ENCODE measurements around the gene CNTNAP5.

The CNTNAP5 gene

DNA sequence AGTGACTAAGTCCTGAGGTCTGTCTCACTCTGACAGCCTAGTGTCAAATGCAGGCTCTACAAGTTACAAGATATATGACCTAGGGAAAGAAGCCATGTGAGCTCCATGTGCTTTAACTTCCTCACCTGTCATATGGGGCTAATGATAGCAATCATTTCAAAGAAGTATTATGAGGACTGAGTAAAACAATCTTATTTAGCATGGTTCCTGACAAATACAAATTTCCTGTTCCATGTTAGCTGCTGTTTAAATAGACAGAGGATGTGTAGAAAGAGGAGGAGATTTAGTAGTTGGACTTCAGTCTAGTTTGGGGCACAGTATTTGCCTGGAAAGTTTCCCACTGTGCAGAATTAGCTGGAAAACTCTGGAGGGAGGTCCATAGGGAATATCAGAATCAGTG lies 545.8 kb downstream of the CNTNAP5 start:
- TF ChIP-seq CSDC2 (CRISPR knock-in tag; IDR thresholded peaks at IDR 0.05) (no peak), SNAI2 (CRISPR knock-in tag; IDR thresholded peaks at IDR 0.05) (no peak), TOX (CRISPR knock-in tag; IDR thresholded peaks at IDR 0.05; ENCODE audit: borderline replicate concordance) (no peak), ZC3H10 (CRISPR knock-in tag; IDR thresholded peaks at IDR 0.05) (no peak), GLIS3 (CRISPR knock-in tag; IDR thresholded peaks at IDR 0.05) (no peak), ZFP30 (CRISPR knock-in tag; IDR thresholded peaks at IDR 0.05) (no peak), ZNF565 (CRISPR knock-in tag; conservative IDR thresholded peaks at IDR 0.05; ENCODE audit: low read depth) (no peak), PATZ1 (CRISPR knock-in tag; IDR thresholded peaks at IDR 0.05; ENCODE audit: borderline replicate concordance) (no peak), ARNTL (CRISPR knock-in tag; IDR thresholded peaks at IDR 0.05; ENCODE audit: borderline replicate concordance, low read depth) (no peak), BACH2 (CRISPR knock-in tag; IDR thresholded peaks at IDR 0.05; ENCODE audit: borderline replicate concordance) (no peak), ESRRG (CRISPR knock-in tag; IDR thresholded peaks at IDR 0.05) (no peak), TCF4 (CRISPR knock-in tag; IDR thresholded peaks at IDR 0.05; ENCODE audit: borderline replicate concordance) (no peak), ZFP3 (CRISPR knock-in tag; IDR thresholded peaks at IDR 0.05) (no peak)
- TF ChIP-seq, protein P1, sequence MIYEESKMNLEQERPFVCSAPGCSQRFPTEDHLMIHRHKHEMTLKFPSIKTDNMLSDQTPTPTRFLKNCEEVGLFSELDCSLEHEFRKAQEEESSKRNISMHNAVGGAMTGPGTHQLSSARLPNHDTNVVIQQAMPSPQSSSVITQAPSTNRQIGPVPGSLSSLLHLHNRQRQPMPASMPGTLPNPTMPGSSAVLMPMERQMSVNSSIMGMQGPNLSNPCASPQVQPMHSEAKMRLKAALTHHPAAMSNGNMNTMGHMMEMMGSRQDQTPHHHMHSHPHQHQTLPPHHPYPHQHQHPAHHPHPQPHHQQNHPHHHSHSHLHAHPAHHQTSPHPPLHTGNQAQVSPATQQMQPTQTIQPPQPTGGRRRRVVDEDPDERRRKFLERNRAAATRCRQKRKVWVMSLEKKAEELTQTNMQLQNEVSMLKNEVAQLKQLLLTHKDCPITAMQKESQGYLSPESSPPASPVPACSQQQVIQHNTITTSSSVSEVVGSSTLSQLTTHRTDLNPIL (CRISPR knock-in tag; IDR thresholded peaks at IDR 0.05; ENCODE audit: low read depth) = no peak
- TF ChIP-seq, protein P2, sequence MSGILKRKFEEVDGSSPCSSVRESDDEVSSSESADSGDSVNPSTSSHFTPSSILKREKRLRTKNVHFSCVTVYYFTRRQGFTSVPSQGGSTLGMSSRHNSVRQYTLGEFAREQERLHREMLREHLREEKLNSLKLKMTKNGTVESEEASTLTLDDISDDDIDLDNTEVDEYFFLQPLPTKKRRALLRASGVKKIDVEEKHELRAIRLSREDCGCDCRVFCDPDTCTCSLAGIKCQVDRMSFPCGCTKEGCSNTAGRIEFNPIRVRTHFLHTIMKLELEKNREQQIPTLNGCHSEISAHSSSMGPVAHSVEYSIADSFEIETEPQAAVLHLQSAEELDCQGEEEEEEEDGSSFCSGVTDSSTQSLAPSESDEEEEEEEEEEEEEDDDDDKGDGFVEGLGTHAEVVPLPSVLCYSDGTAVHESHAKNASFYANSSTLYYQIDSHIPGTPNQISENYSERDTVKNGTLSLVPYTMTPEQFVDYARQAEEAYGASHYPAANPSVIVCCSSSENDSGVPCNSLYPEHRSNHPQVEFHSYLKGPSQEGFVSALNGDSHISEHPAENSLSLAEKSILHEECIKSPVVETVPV (CRISPR knock-in tag; IDR thresholded peaks at IDR 0.05) = no peak
- no peak for ATAC-seq

DNA sequence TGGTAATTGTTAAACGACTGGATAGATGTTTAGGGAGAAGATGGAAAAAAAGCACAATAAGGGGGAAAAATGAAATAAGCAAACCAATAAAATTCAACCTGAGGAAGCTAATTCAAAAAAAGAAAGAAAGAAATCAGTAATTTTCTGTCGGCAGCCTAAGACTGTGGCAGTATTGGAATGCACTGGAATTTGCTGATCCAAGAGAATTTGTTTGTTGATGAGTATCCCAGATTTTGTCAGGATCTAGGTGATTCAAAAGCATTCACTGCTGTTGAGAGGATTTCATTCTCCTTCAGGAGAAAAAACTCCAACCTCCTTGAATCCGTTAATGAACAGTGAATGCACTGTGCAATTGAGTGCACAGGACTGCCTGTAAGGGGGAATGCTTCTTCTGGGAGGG lies 546.7 kb downstream of the CNTNAP5 start:
- no peak for TF ChIP-seq ZNF70 (CRISPR knock-in tag; IDR thresholded peaks at IDR 0.05)
- TF ChIP-seq ZFP30 (CRISPR knock-in tag; IDR thresholded peaks at IDR 0.05) = no peak
- TF ChIP-seq BACH2 (CRISPR knock-in tag; IDR thresholded peaks at IDR 0.05; ENCODE audit: borderline replicate concordance) = no peak
- no peak for TF ChIP-seq GLIS3 (CRISPR knock-in tag; IDR thresholded peaks at IDR 0.05)
- no peak for TF ChIP-seq ZC3H10 (CRISPR knock-in tag; IDR thresholded peaks at IDR 0.05)
- TF ChIP-seq ZNF8 (CRISPR knock-in tag; IDR thresholded peaks at IDR 0.05) = no peak
- TF ChIP-seq ISL1 (CRISPR knock-in tag; IDR thresholded peaks at IDR 0.05) = no peak
- TF ChIP-seq RARB (CRISPR knock-in tag; IDR thresholded peaks at IDR 0.05) = no peak
- TF ChIP-seq ARNTL (CRISPR knock-in tag; IDR thresholded peaks at IDR 0.05; ENCODE audit: borderline replicate concordance, low read depth) = no peak
- no peak for TF ChIP-seq TOX (CRISPR knock-in tag; IDR thresholded peaks at IDR 0.05; ENCODE audit: borderline replicate concordance)
- TF ChIP-seq PATZ1 (CRISPR knock-in tag; IDR thresholded peaks at IDR 0.05; ENCODE audit: borderline replicate concordance) = no peak
- TF ChIP-seq, protein P3, sequence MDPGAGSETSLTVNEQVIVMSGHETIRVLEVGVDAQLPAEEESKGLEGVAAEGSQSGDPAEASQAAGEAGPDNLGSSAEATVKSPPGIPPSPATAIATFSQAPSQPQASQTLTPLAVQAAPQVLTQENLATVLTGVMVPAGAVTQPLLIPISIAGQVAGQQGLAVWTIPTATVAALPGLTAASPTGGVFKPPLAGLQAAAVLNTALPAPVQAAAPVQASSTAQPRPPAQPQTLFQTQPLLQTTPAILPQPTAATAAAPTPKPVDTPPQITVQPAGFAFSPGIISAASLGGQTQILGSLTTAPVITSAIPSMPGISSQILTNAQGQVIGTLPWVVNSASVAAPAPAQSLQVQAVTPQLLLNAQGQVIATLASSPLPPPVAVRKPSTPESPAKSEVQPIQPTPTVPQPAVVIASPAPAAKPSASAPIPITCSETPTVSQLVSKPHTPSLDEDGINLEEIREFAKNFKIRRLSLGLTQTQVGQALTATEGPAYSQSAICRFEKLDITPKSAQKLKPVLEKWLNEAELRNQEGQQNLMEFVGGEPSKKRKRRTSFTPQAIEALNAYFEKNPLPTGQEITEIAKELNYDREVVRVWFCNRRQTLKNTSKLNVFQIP (CRISPR knock-in tag; IDR thresholded peaks at IDR 0.05; ENCODE audit: borderline replicate concordance, low read depth) = no peak
- TF ChIP-seq OSR1 (CRISPR knock-in tag; IDR thresholded peaks at IDR 0.05) = no peak
- TF ChIP-seq, protein P1 (CRISPR knock-in tag; IDR thresholded peaks at IDR 0.05; ENCODE audit: low read depth) = no peak
- no peak for TF ChIP-seq ESRRG (CRISPR knock-in tag; IDR thresholded peaks at IDR 0.05)
- TF ChIP-seq, protein P2 (CRISPR knock-in tag; IDR thresholded peaks at IDR 0.05) = no peak
- TF ChIP-seq TSHZ2 (CRISPR knock-in tag; IDR thresholded peaks at IDR 0.05) = no peak
- TF ChIP-seq SNAI2 (CRISPR knock-in tag; IDR thresholded peaks at IDR 0.05) = no peak
- TF ChIP-seq TCF4 (CRISPR knock-in tag; IDR thresholded peaks at IDR 0.05; ENCODE audit: borderline replicate concordance) = no peak

More for the DNA sequence above, 546.7 kb downstream of the CNTNAP5 start:
- no peak for ATAC-seq

All from SK-N-SH treated with all-trans-retinoic acid at 6 μM for 48 hours (cell line).